Astrocyte (in vitro differentiated cells and primary cell): ENCODE results near the gene TIMM13.

Experiments used
- EZH2 ChIP-seq: IDR thresholded peaks from 2 replicates; pipeline ENCODE4 v1.6.1; 2012; ENCODE audit warnings: mild to moderate bottlenecking, low read length, inconsistent platforms; ENCODE audit not compliant: insufficient read depth
- TF ChIP-seq, protein P1 (sequence below): IDR thresholded peaks from 2 replicates; pipeline ENCODE4 v1.5.1; 2011; ENCODE audit warnings: low read depth, mild to moderate bottlenecking, inconsistent platforms, low read length, moderate library complexity; ENCODE audit not compliant: insufficient read depth

DNA sequence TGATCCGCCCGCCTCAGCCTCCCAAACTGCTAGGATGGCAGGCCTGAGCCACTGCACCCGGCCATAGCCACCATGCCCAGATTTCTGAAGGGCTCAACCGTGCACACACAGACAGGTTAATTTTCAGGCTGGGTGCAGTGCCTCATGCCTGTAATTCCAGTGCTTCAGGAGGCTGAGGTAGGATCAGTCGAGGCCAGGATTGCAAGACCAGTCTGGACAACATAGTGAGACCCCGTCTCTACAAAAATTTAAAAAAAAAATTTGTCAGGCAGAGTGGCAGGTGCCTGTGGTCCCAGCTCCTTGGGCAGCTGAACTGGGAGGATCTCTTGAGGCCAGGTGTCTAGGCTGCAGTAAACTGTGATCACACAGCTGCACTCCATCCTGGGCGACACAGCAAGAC, 7.6 kb downstream of the TIMM13 start:
- TF ChIP-seq, protein P1, sequence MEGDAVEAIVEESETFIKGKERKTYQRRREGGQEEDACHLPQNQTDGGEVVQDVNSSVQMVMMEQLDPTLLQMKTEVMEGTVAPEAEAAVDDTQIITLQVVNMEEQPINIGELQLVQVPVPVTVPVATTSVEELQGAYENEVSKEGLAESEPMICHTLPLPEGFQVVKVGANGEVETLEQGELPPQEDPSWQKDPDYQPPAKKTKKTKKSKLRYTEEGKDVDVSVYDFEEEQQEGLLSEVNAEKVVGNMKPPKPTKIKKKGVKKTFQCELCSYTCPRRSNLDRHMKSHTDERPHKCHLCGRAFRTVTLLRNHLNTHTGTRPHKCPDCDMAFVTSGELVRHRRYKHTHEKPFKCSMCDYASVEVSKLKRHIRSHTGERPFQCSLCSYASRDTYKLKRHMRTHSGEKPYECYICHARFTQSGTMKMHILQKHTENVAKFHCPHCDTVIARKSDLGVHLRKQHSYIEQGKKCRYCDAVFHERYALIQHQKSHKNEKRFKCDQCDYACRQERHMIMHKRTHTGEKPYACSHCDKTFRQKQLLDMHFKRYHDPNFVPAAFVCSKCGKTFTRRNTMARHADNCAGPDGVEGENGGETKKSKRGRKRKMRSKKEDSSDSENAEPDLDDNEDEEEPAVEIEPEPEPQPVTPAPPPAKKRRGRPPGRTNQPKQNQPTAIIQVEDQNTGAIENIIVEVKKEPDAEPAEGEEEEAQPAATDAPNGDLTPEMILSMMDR = no peak
- TF ChIP-seq EZH2 = no peak
